GM12878 (cell line): ENCODE data around the gene FILIP1L. TPM values are rescaled to one million over a fixed set of nuclear protein-coding genes. Genes with fewer than 3 reads are reported as not detected.
A peak's percentile ranks its signal among the peaks of the same experiment; 100 is the strongest.

Experiments used
- ATAC-seq: fragments of 200-7000 bp; cut with Tn5 transposase; 3 replicates; pipeline ENCODE4 v1.9.1; 2020; ENCODE audit warnings: mild to moderate bottlenecking, moderate library complexity
- BruUV-seq: library from RNA; stranded (reverse); fragments of 400-500 nt; replicated peaks from 2 replicates; lab custom pipeline; 2021; lab: Mats Ljungman, UMichigan
- CTCF ChIA-PET: fragments of 300-600 bp; sonication (Branson Sonifier 250); formaldehyde crosslinking; extraction: SDS; loops from one replicate; lab custom pipeline; 2021; ENCODE audit warnings: inconsistent platforms; lab: Yijun Ruan, JAX
- POLR2A ChIA-PET: fragments of 350-600 bp; formaldehyde crosslinking; extraction: SDS; loops from one replicate; lab custom pipeline; 2021; ENCODE audit warnings: inconsistent platforms; lab: Charles Lee
- RAD21 ChIA-PET: fragments of 300-600 bp; sonication (Branson Sonifier 250); formaldehyde crosslinking; loops from one replicate; lab custom pipeline; 2023; ENCODE audit warnings: antibody characterized with exemption; ENCODE audit not compliant: unreplicated experiment; lab: Charles Lee
- SMC1A ChIA-PET: fragments of 300-600 bp; sonication (Branson Sonifier 250); formaldehyde crosslinking; loops from one replicate; lab custom pipeline; 2023; ENCODE audit not compliant: unreplicated experiment, uncharacterized antibody; lab: Charles Lee
- DNase-seq: peaks from one replicate; pipeline ENCODE4 v3.0.0-alpha.2; 2011; ENCODE audit warnings: low read depth, low spot score
- FAIRE-seq: peaks from 3 replicates; lab custom pipeline; 2011; peaks lifted over from hg19 to GRCh38; lab: Jason Lieb, UNC
- H2AFZ ChIP-seq: 2 replicates; pipeline ENCODE4 v1.6.0; 2011; ENCODE audit warnings: low read depth, low read length, control low read depth; ENCODE audit not compliant: control insufficient read depth
- H3K27ac ChIP-seq: 2 replicates; pipeline ENCODE4 v1.5.1; 2011; ENCODE audit warnings: control low read depth; ENCODE audit not compliant: control insufficient read depth, insufficient read depth
- H3K27me3 ChIP-seq, 2 experiments: replicated peaks in 1 of 2; 2 replicates each; pipeline versions ENCODE4 v1.6.0 to v1.6.1; 2011; ENCODE audit warnings: low read length in 1 of 2; ENCODE audit not compliant: control insufficient read depth in 2 of 2, insufficient read depth in 2 of 2
- H3K36me3 ChIP-seq, 2 experiments: 2 replicates each; pipeline ENCODE4 v1.5.1; 2011; ENCODE audit warnings: low read length in 1 of 2; ENCODE audit not compliant: control insufficient read depth in 2 of 2, insufficient read depth in 2 of 2
- H3K4me1 ChIP-seq: 2 replicates; pipeline ENCODE4 v1.6.1; 2011; ENCODE audit warnings: mild to moderate bottlenecking, low read length, moderate library complexity, mixed read lengths; ENCODE audit not compliant: control insufficient read depth, insufficient read depth
- H3K4me2 ChIP-seq: 2 replicates; pipeline ENCODE4 v1.6.0; 2011; ENCODE audit warnings: control low read depth; ENCODE audit not compliant: control insufficient read depth, insufficient read depth
- H3K4me3 ChIP-seq: fragments of 200-600 bp; sonication (generic); 2 replicates; pipeline ENCODE4 v1.5.1; 2016
- H3K79me2 ChIP-seq: 2 replicates; pipeline ENCODE4 v1.6.0; 2011; ENCODE audit warnings: low read length; ENCODE audit not compliant: control insufficient read depth, insufficient read depth
- H3K9ac ChIP-seq: 2 replicates; pipeline ENCODE4 v1.8.0; 2011; ENCODE audit warnings: low read length, control low read depth, mixed read lengths; ENCODE audit not compliant: control insufficient read depth, insufficient read depth
- H3K9me3 ChIP-seq: replicated peaks from 3 replicates; pipeline ENCODE4 v1.5.1; 2011; ENCODE audit warnings: mild to moderate bottlenecking, low read length; ENCODE audit not compliant: control insufficient read depth, insufficient read depth
- H4K20me1 ChIP-seq: 2 replicates; pipeline ENCODE4 v1.6.0; 2011; ENCODE audit not compliant: control insufficient read depth, insufficient read depth
- BRCA1 ChIP-seq: IDR thresholded peaks from 2 replicates; pipeline ENCODE4 v1.6.1; 2011; ENCODE audit warnings: low read depth, low read length, improper control_type of control experiment
- CBX5 ChIP-seq: sonication (generic); IDR thresholded peaks from 2 replicates; pipeline ENCODE4 v1.6.1; 2016; ENCODE audit warnings: low read depth, moderate library complexity, mild to moderate bottlenecking, inconsistent platforms
- HCFC1 ChIP-seq: fragments of 150-350 bp; IDR thresholded peaks from 2 replicates; pipeline ENCODE4 v1.6.1; 2014; ENCODE audit warnings: low read length
- JUNB ChIP-seq: IDR thresholded peaks from 2 replicates; pipeline ENCODE4 v1.6.1; 2016; ENCODE audit warnings: antibody characterized with exemption, mild to moderate bottlenecking
- POLR2A ChIP-seq: IDR thresholded peaks from 2 replicates; pipeline ENCODE4 v1.6.1; 2011; ENCODE audit warnings: low read depth, mild to moderate bottlenecking, low read length
- RAD21 ChIP-seq: IDR thresholded peaks from 2 replicates; pipeline ENCODE4 v1.6.1; 2011; ENCODE audit warnings: mild to moderate bottlenecking, low read depth, low read length, moderate library complexity; ENCODE audit not compliant: insufficient read depth
- RBBP5 ChIP-seq: fragments of 200-600 bp; sonication (generic); conservative IDR thresholded peaks from 2 replicates; pipeline ENCODE4 v1.6.1; 2016
- RUNX3 ChIP-seq: IDR thresholded peaks from 2 replicates; pipeline ENCODE4 v1.6.1; 2012; ENCODE audit warnings: low read length, inconsistent platforms
- TCF12 ChIP-seq: IDR thresholded peaks from 2 replicates; pipeline ENCODE4 v1.6.1; 2011; ENCODE audit warnings: low read depth, mild to moderate bottlenecking, low read length
- TCF7 ChIP-seq: IDR thresholded peaks from 2 replicates; pipeline ENCODE4 v1.6.1; 2014; ENCODE audit warnings: antibody characterized with exemption, borderline replicate concordance
- ZBED1 ChIP-seq: IDR thresholded peaks from 2 replicates; pipeline ENCODE4 v1.6.1; 2016; ENCODE audit warnings: borderline replicate concordance
- ZNF217 ChIP-seq: fragments of 450-650 bp; IDR thresholded peaks from 2 replicates; pipeline ENCODE4 v1.6.1; 2017; ENCODE audit warnings: antibody characterized with exemption, mild to moderate bottlenecking
- WGBS: methylation state at CpG from one replicate; pipeline ENCODE4 v1.1.6; 2016; ENCODE audit warnings: low lambda C conversion rate; ENCODE audit not compliant: insufficient replicate concordance, insufficient coverage; ENCODE audit errors: missing lambda C conversion rate; 5-methylcytosine and 5-hydroxymethylcytosine counted together
- in situ Hi-C: fragments of 300-500 bp; cut with MboI; formaldehyde crosslinking; loops from 9 replicates; pipeline ENCODE4 v1.14.3; 2018; ENCODE audit warnings: mixed read lengths
- intact Hi-C: fragments of 100-400 bp; cut with micrococcal nuclease; formaldehyde crosslinking; loops from one replicate; pipeline ENCODE4 v1.14.2; 2022; ENCODE audit not compliant: unreplicated experiment
- polyA plus RNA-seq, 11 experiments: library from polyadenylated mRNA; depleted of rRNA in 4 of 11; unstranded in 6 of 11; stranded (reverse) in 5 of 11; fragments of >200 nt; fragmentation: Nextera tagmentation in 4 of 11; fragmentation: Illumina TruSeq in 1 of 11; extraction: Ambion mirVana in 4 of 11; extraction: Trizol in 1 of 11; gene quantifications; 1 replicate in 1 of 11; 2 replicates in 10 of 11; pipeline versions ENCODE4 v1.2.1 to v1.2.3, GENCODE V29; 2011 to 2016; ENCODE audit warnings: inconsistent platforms in 2 of 11, missing spikeins in 2 of 11, low read depth in 1 of 11
- total RNA-seq, 4 experiments: library from RNA; depleted of rRNA in 3 of 4; stranded (reverse); fragments of >200 nt in 3 of 4; fragmentation: Illumina TruSeq in 1 of 4; extraction: Trizol in 1 of 4; gene quantifications; 2 replicates each; pipeline versions ENCODE4 v1.2.1 to v1.2.3, GENCODE V29; 2013 to 2021
- TF ChIP-seq, protein P1 (sequence below): IDR thresholded peaks from 2 replicates; pipeline ENCODE4 v1.6.1; 2012; ENCODE audit warnings: low read length, inconsistent platforms
- TF ChIP-seq, protein P2 (sequence below): fragments of 450-650 bp; formaldehyde crosslinking; IDR thresholded peaks from 2 replicates; pipeline ENCODE4 v1.4.0; 2020; ENCODE audit warnings: mild to moderate bottlenecking, moderate library complexity

The FILIP1L gene
- total and polyA plus RNA-seq, 10 of the 15 experiments (the other 5 are each of a cell fraction or from before 2014, with no cell fraction given), result 0.24 to 6.1 (median 3.5) TPM

DNA sequence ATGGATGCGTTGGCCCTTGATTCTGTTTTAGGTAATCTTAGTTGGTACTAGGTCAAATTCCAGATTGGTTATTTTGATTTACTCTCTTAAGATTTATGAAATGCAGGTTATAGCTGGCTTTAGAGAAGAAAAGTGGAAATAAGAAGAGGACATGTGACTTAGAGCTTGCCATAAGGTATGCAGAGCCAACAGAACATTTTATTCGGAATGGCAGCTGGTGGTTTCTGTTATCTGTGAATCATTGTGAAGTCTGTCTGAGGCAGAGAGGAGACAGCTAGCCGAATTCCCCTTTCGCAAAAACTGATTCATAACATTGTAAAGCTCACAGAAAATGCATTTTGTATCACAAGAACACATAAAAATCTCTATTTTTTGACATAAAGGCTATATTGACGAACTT, 82.1 kb downstream of the FILIP1L start:
- ChIA-PET POLR2A (interaction anchor here (0.6 kb wide), 1 partner anchor 200 kb away, joined by 4 read pairs; no protein-coding TSS in a partner anchor), SMC1A (interaction anchor here (0.8 to 1.8 kb wide), 8 partner anchors 10 to 93 kb away, joined by 3 to 7 read pairs (median 4); no protein-coding TSS in a partner anchor), CTCF (interaction anchor here (1.0 to 2.3 kb wide), 3 partner anchors 10 to 16 kb away, joined by 3 to 7 read pairs (median 7); no protein-coding TSS in a partner anchor), RAD21 (interaction anchor here (1.3 kb wide), 1 partner anchor 185 kb away, joined by 3 read pairs; no protein-coding TSS in a partner anchor)
- no peaks in the 10 kb centered on the region for H3K9me3 ChIP-seq
- no TSS peak for BruUV-seq
- H3K36me3 ChIP-seq, result no peaks in the 10 kb centered on the region
- H3K4me3 ChIP-seq, result no peak overlapping the region
- in situ Hi-C loops, result no loop called here
- no peaks in the 10 kb centered on the region for H4K20me1 ChIP-seq
- intact Hi-C loops, result no loop called here
- WGBS, result 84% methylated on average over 5 of the region's 5 CpGs
- no peaks in the 10 kb centered on the region for H3K27me3 ChIP-seq
- H3K9ac ChIP-seq, result no peak overlapping the region
- no peak for FAIRE-seq
- ATAC-seq, result no peak
- H3K27ac ChIP-seq, result no peak overlapping the region
- no peak for DNase-seq
- TF ChIP-seq JUNB (0 out of 2 replicates have a peak, but pooled peaks have one; percentile 7), RUNX3 (no peak)
- TF ChIP-seq, all 136 proteins: peak for 1
- Histone ChIP-seq H2AFZ (no peak overlapping the region), H3K4me2 (no peak overlapping the region), H3K4me1 (peaks cover 12% of the 10 kb centered on the region), H3K79me2 (no peaks in the 10 kb centered on the region)

DNA sequence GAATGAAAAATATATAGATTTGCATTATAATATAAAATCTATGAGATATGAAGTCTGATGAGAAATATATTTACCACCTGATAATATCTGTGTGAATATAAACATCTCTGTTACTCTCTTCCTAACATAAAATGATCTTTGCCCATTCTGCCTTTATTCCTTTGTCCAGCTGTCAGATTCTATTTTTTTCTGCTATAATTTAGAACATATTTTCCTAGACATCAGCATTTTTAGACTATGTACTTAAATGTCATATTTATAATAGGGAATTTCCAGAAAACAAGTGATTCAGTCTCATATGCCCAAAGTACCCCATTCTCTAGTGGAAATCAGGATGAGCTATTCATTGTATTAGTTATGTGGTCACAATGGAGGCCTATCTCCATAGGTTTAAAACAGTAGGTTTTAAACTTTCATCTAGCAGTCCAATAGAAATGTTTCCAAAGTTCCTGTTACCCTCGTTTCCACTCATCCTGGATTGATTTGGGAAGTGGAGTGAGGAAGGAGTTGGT, 83.3 kb downstream of the FILIP1L start:
- no peak for FAIRE-seq
- no peak overlapping the region for H3K4me3 ChIP-seq
- no peaks in the 10 kb centered on the region for H3K79me2 ChIP-seq
- SMC1A ChIA-PET, result interaction anchor here (1.0 to 1.4 kb wide), 2 partner anchors 11 to 203 kb away, joined by 3 read pairs; no protein-coding TSS in a partner anchor
- CTCF ChIA-PET, result interaction anchor here (0.6 to 2.7 kb wide), 7 partner anchors 10 to 223 kb away, joined by 3 to 10 read pairs (median 4); no protein-coding TSS in a partner anchor
- in situ Hi-C loops (no loop called here), intact Hi-C loops (no loop called here)
- no peaks in the 10 kb centered on the region for H3K27me3 ChIP-seq
- H3K9ac ChIP-seq, result no peak overlapping the region
- 60% methylated on average over 1 of the region's 1 CpG for WGBS
- no peaks in the 10 kb centered on the region for H3K36me3 ChIP-seq
- H3K27ac ChIP-seq, result no peak overlapping the region
- H3K9me3 ChIP-seq, result no peaks in the 10 kb centered on the region
- no peaks in the 10 kb centered on the region for H4K20me1 ChIP-seq
- no peak overlapping the region for H3K4me2 ChIP-seq
- ATAC-seq, result no peak
- DNase-seq, result no peak
- no peak overlapping the region for H2AFZ ChIP-seq
- RAD21 ChIA-PET, result interaction anchor here (2.2 kb wide), 1 partner anchor 17 kb away, joined by 5 read pairs; no protein-coding TSS in a partner anchor
- no TSS peak for BruUV-seq
- POLR2A ChIA-PET, result no interaction called here
- peaks cover 12% of the 10 kb centered on the region for H3K4me1 ChIP-seq
- TF ChIP-seq HCFC1, result no peak
- no peak for TF ChIP-seq RAD21
- TF ChIP-seq, protein P1, sequence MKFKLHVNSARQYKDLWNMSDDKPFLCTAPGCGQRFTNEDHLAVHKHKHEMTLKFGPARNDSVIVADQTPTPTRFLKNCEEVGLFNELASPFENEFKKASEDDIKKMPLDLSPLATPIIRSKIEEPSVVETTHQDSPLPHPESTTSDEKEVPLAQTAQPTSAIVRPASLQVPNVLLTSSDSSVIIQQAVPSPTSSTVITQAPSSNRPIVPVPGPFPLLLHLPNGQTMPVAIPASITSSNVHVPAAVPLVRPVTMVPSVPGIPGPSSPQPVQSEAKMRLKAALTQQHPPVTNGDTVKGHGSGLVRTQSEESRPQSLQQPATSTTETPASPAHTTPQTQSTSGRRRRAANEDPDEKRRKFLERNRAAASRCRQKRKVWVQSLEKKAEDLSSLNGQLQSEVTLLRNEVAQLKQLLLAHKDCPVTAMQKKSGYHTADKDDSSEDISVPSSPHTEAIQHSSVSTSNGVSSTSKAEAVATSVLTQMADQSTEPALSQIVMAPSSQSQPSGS, result no peak
- no peak for TF ChIP-seq ZNF217
- TF ChIP-seq, protein P2, sequence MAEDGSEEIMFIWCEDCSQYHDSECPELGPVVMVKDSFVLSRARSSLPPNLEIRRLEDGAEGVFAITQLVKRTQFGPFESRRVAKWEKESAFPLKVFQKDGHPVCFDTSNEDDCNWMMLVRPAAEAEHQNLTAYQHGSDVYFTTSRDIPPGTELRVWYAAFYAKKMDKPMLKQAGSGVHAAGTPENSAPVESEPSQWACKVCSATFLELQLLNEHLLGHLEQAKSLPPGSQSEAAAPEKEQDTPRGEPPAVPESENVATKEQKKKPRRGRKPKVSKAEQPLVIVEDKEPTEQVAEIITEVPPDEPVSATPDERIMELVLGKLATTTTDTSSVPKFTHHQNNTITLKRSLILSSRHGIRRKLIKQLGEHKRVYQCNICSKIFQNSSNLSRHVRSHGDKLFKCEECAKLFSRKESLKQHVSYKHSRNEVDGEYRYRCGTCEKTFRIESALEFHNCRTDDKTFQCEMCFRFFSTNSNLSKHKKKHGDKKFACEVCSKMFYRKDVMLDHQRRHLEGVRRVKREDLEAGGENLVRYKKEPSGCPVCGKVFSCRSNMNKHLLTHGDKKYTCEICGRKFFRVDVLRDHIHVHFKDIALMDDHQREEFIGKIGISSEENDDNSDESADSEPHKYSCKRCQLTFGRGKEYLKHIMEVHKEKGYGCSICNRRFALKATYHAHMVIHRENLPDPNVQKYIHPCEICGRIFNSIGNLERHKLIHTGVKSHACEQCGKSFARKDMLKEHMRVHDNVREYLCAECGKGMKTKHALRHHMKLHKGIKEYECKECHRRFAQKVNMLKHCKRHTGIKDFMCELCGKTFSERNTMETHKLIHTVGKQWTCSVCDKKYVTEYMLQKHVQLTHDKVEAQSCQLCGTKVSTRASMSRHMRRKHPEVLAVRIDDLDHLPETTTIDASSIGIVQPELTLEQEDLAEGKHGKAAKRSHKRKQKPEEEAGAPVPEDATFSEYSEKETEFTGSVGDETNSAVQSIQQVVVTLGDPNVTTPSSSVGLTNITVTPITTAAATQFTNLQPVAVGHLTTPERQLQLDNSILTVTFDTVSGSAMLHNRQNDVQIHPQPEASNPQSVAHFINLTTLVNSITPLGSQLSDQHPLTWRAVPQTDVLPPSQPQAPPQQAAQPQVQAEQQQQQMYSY (CRISPR knock-in tag), result no peak
- TF ChIP-seq CBX5, result no peak
- TF ChIP-seq ZBED1, result no peak
- no peak for TF ChIP-seq TCF12
- no peak for TF ChIP-seq POLR2A
- TF ChIP-seq TCF7, result no peak
- TF ChIP-seq BRCA1, result no peak
- no peak for TF ChIP-seq RBBP5
